ENCODE results near the gene ZNF385C. TPM values are rescaled to one million over a fixed set of nuclear protein-coding genes. Genes with fewer than 3 reads are reported as not detected.

Gene ZNF385C
- total and polyA plus RNA-seq, 11 donors = 0.06 to 0.38 (median 0.19) TPM; not detected in 3

GRCh38 chr17:42120161-42120769, 22.0 kb upstream of the ZNF385C start:
- WGBS, 4 donors = 49 to 59% (median 52%) methylated on average over 7 of the region's 7 CpGs
- TF ChIP-seq POLR2A (IDR thresholded peaks at IDR 0.05) = no peak
- TF ChIP-seq CTCF (IDR thresholded peaks at IDR 0.05) = no peak
- peaks cover 0 to 29% (median 16%) of the 10 kb centered on the region in 12 donors for H3K4me1 ChIP-seq
- peak in 1 of 5 donors; percentile 46 for DNase-seq
- peak overlapping the region in 1 of 12 donors; percentile 67 for H3K27ac ChIP-seq
- H3K9me3 ChIP-seq = no peaks in the 10 kb centered on the region
- H3K36me3 ChIP-seq = peaks cover 0 to 53% (median 18%) of the 10 kb centered on the region in 9 donors
- H3K27me3 ChIP-seq = no peaks in the 10 kb centered on the region
- ATAC-seq = no peak
- H3K4me3 ChIP-seq = peak overlapping the region in 11 of 12 donors; percentile 71 to 97 (median 81)
- intact Hi-C loops (cut with DNase I) = loop anchor here in 2 of 10 donors (5.0 to 10.0 kb wide), 2 partner anchors 62 to 395 kb away; partner anchors contain the start of gene KCNH4 (in 1 of the 2)

- Histone ChIP-seq H3K36me3 (peaks cover 0 to 50% (median 18%) of the 10 kb centered on the region in 9 donors), H3K4me1 (peaks cover 0 to 29% (median 16%) of the 10 kb centered on the region in 12 donors), H3K4me3 (no peak overlapping the region), H3K27ac (no peak overlapping the region), H3K27me3 (no peaks in the 10 kb centered on the region), H3K9me3 (no peaks in the 10 kb centered on the region)
- ATAC-seq (no peak), DNase-seq (peak in 1 of 5 donors; percentile 59)
- 88 to 94% (median 92%) methylated on average over 17 to 18 of the region's 18 CpGs for WGBS, 4 donors
- intact Hi-C loops (cut with DNase I) = loop anchor here (2.0 to 10.0 kb wide), 7 partner anchors 52 to 157 kb away; partner anchors contain the start of gene KCNH4 (in 3 of the 10)
- TF ChIP-seq CTCF (IDR thresholded peaks at IDR 0.05) (no peak), POLR2A (IDR thresholded peaks at IDR 0.05) (no peak)
Measured at GRCh38 chr17:42119301-42119700, 21.0 kb upstream of the ZNF385C start.

- DNase-seq (no peak), ATAC-seq (no peak)
- Histone ChIP-seq H3K27ac (no peak overlapping the region), H3K4me1 (peaks cover 0 to 29% (median 16%) of the 10 kb centered on the region in 12 donors), H3K4me3 (no peak overlapping the region), H3K9me3 (no peaks in the 10 kb centered on the region), H3K27me3 (no peaks in the 10 kb centered on the region), H3K36me3 (peaks cover 0 to 52% (median 22%) of the 10 kb centered on the region in 9 donors)
- intact Hi-C loops (cut with DNase I) = loop anchor here (2.0 to 10.0 kb wide), 7 partner anchors 51 to 156 kb away; partner anchors contain the start of gene KCNH4 (in 3 of the 10)
- 74 to 89% (median 81%) methylated on average over 2 of the region's 2 CpGs for WGBS, 4 donors
- TF ChIP-seq POLR2A (IDR thresholded peaks at IDR 0.05) (no peak), CTCF (IDR thresholded peaks at IDR 0.05) (peak in 11 of 12 donors; percentile 18 to 49 (median 35))
Measured at GRCh38 chr17:42118545-42118944, 20.3 kb upstream of the ZNF385C start.

GRCh38 chr17:42118126-42118510, 19.8 kb upstream of the ZNF385C start:
- DNase-seq (peak in 1 of 5 donors; percentile 45), ATAC-seq (no peak)
- TF ChIP-seq CTCF (IDR thresholded peaks at IDR 0.05) = no peak
- TF ChIP-seq POLR2A (IDR thresholded peaks at IDR 0.05) = no peak
- H3K27ac ChIP-seq = no peak overlapping the region
- no peak overlapping the region for H3K4me3 ChIP-seq
- no peaks in the 10 kb centered on the region for H3K27me3 ChIP-seq
- peaks cover 0 to 55% (median 22%) of the 10 kb centered on the region in 9 donors for H3K36me3 ChIP-seq
- intact Hi-C loops (cut with DNase I) = loop anchor here (2.0 to 10.0 kb wide), 7 partner anchors 51 to 156 kb away; partner anchors contain the start of gene KCNH4 (in 3 of the 10)
- peaks cover 0 to 32% (median 16%) of the 10 kb centered on the region in 12 donors for H3K4me1 ChIP-seq
- H3K9me3 ChIP-seq = no peaks in the 10 kb centered on the region
- WGBS, 4 donors = 87 to 96% (median 92%) methylated on average over 4 of the region's 4 CpGs

Data from heart left ventricle (tissue), 16 donors.